OCI-LY7 (cell line): ENCODE measurements around the gene LPGAT1.

Experiments
- EZH2phosphoT487 ChIP-seq: fragments of 200-600 bp; sonication (generic); IDR thresholded peaks from 2 replicates; pipeline ENCODE4 v1.6.1; 2018; ENCODE audit warnings: low read depth, borderline replicate concordance, mild to moderate bottlenecking, mixed run types, antibody characterized with exemption, low read length, moderate library complexity, mixed read lengths
- TF ChIP-seq, protein P1 (sequence below): fragments of 200-600 bp; sonication (generic); conservative IDR thresholded peaks from 2 replicates; pipeline ENCODE4 v1.5.1; 2014; ENCODE audit warnings: mild to moderate bottlenecking, antibody characterized with exemption, low read length, moderate library complexity, mixed read lengths

DNA sequence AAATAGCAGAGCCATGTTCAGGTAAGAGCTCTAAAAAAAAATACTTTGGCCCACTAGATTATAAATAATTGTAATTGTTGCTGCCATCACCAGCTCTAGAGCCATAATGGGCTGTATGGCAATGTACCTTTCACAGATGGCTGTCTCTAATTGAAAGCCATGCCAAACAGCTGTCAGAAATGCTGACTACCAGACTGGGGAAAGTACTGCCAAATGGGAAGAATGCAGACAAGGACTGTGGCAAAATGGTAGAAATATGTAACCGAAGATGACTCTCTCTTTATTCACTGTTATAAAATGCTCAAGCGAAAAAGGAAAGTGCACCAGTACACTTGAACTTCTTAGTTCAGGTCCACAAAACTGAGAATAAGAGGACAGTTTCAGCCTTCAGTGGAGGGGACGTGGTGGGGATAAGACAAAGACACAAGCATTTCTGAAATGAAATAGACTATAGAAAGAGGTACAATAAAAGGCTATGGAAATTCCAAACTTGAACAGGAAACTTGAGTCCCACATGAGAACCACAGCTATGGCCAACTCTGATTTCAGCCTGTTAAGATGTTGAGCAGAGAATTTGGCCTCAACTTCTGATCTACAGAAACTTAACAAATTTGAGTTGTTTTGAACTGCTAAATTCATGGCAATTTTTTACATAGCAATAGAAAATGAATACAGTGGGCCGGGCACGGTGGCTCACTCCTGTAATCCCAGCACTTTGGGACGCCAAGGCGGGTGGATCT, 46.5 kb upstream of the LPGAT1 start:
- TF ChIP-seq, protein P1, sequence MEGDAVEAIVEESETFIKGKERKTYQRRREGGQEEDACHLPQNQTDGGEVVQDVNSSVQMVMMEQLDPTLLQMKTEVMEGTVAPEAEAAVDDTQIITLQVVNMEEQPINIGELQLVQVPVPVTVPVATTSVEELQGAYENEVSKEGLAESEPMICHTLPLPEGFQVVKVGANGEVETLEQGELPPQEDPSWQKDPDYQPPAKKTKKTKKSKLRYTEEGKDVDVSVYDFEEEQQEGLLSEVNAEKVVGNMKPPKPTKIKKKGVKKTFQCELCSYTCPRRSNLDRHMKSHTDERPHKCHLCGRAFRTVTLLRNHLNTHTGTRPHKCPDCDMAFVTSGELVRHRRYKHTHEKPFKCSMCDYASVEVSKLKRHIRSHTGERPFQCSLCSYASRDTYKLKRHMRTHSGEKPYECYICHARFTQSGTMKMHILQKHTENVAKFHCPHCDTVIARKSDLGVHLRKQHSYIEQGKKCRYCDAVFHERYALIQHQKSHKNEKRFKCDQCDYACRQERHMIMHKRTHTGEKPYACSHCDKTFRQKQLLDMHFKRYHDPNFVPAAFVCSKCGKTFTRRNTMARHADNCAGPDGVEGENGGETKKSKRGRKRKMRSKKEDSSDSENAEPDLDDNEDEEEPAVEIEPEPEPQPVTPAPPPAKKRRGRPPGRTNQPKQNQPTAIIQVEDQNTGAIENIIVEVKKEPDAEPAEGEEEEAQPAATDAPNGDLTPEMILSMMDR: no peak
- no peak for TF ChIP-seq EZH2phosphoT487
